NB4 (cell line): ENCODE results near the gene CALM1.

Source experiments
- DNase-seq: peaks from one replicate; pipeline ENCODE4 v3.0.0; 2010; ENCODE audit warnings: low read depth
- H3K4me3 ChIP-seq: one replicate; pipeline ENCODE4 v1.5.1; 2011; ENCODE audit warnings: mild to moderate bottlenecking, low read depth, low read length, moderate library complexity
- CTCF ChIP-seq: IDR thresholded peaks from one replicate; pipeline ENCODE4 v1.5.1; 2012; ENCODE audit warnings: low read depth, low read length
- MYC ChIP-seq: IDR thresholded peaks from 2 replicates; pipeline ENCODE4 v1.6.1; 2011; ENCODE audit warnings: low read depth, low read length
- POLR2A ChIP-seq: IDR thresholded peaks from 2 replicates; pipeline ENCODE4 v1.6.1; 2011; ENCODE audit warnings: mild to moderate bottlenecking; ENCODE audit not compliant: insufficient read length; ENCODE audit errors: extremely low read depth
- TF ChIP-seq, protein P1 (sequence below): IDR thresholded peaks from 2 replicates; pipeline ENCODE4 v1.6.1; 2011; ENCODE audit warnings: low read depth, low read length

CALM1 gene

DNA sequence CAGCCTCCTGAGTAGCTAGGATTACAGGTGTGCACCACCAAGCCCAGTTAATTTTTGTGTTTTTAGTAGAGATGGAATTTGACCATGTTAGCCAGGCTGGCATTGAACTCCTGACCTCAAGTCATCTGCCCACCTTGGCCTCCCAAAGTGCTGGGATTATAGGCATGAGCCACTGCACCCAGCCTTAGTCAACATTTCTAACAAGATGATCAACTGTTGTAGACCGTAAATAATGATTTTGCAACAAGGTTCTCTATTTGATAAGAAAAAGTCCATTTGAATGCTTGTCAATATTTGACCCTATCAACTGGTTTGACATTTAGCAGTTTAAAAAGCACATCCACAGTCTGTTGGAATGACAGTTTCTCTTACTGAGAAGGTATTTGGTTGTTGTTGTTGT, 39.9 kb upstream of the CALM1 start:
- no peak overlapping the region for H3K4me3 ChIP-seq
- no peak for TF ChIP-seq POLR2A
- TF ChIP-seq, protein P1, sequence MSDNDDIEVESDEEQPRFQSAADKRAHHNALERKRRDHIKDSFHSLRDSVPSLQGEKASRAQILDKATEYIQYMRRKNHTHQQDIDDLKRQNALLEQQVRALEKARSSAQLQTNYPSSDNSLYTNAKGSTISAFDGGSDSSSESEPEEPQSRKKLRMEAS, result no peak
- no peak for TF ChIP-seq MYC
- TF ChIP-seq CTCF, result no peak
- no peak for DNase-seq

- TF ChIP-seq CTCF (no peak), POLR2A (no peak), MYC (no peak)
- TF ChIP-seq, protein P1, result no peak
- no peak for DNase-seq
- H3K4me3 ChIP-seq, result no peak overlapping the region
Measured at GRCh38 chr14:90358359-90358758, 38.5 kb upstream of the CALM1 start.

DNA sequence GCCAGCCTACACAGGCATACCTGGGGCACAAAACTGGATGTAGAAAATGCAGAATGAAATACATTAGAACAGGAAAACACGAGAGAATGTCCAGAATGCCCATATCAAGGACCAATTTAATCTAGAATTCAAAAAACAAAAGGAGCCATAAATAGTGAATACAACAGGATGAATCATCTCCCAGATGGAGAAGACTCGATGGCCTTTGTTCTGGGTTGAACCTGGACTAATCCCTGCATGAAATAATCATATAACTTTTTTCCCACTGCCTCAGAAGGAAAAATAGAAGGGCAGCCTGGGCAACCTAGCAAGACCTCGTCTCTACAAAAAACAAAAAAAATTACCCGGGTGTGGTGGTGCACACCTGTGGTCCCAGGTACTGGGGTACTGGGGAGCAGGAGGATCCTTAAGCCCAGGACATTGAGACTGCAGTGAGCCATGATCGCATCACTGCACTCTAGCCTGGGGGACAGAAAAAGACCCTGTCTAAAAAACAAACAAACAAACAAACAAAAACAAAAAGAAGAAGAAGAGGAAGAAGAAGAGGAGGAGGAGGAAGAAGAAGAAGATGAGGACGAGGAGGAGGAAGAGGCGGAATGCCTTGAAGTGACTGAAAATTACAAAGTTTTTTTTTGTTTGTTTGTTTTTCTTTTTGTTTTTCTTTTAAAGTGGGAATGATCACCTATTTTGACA, 34.8 kb upstream of the CALM1 start:
- no peak for DNase-seq
- TF ChIP-seq, protein P1, result no peak
- TF ChIP-seq MYC (no peak), CTCF (no peak), POLR2A (no peak)
- no peak overlapping the region for H3K4me3 ChIP-seq

DNA sequence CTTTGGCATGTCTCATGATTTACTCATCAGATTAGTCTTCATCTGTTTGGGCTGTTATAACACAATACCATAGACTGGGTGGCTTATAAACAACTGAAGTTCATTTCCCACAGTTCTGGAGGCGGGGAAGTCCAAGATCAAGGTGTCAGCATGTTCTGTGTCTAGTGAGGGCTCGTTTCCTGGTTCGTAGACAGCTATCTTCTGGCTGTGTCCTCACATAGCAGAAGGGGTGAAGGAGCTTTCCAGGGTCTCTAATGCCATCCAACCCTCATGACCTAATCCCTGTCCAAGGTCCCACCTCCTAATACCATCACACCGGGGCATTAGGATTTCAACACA, 34.3 kb upstream of the CALM1 start:
- no peak for DNase-seq
- no peak for TF ChIP-seq POLR2A
- TF ChIP-seq CTCF, result no peak
- no peak for TF ChIP-seq MYC
- TF ChIP-seq, protein P1, result no peak
- H3K4me3 ChIP-seq, result no peak overlapping the region

DNA sequence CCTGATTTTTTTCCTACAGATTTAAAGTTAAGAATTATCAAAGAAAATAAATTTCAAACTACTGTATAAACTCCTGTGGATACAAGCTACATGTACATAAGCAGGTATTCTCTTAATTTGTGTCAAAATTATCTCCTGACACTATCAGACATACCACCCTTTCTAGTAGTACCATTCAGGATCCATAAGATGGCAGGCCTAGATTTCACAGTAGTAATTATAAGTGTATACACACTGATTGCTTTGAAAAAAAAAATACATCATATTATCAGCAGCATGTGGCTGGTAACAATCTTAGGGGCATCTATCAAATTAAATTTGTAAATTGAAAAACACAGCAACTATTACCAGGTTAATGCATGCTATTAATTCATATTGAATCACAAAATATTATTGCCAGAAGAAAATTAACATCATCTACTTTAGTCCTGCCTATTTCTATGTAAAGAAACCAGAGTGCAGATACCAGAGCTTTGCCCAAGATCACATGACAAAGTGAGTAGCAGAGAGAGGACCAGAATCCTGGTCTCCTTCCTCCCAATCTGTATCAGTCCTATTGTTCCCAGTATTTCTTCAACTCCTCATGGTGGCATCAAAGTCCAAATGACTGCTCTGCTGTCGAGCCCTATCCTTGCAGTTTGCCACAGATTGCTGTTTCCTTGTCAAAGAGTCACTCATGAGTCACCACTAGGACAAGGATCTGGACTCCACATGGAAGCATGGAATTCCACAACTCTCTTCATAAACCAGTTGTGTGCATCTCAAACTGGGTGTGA, 27.7 kb upstream of the CALM1 start:
- no peak overlapping the region for H3K4me3 ChIP-seq
- TF ChIP-seq MYC, result no peak
- no peak for TF ChIP-seq CTCF
- no peak for TF ChIP-seq POLR2A
- TF ChIP-seq, protein P1, result no peak
- no peak for DNase-seq
